Measurements from ENCODE around the gene NBEA.
A peak's percentile ranks its signal among the peaks of the same experiment; 100 is the strongest.

The NBEA gene

DNA sequence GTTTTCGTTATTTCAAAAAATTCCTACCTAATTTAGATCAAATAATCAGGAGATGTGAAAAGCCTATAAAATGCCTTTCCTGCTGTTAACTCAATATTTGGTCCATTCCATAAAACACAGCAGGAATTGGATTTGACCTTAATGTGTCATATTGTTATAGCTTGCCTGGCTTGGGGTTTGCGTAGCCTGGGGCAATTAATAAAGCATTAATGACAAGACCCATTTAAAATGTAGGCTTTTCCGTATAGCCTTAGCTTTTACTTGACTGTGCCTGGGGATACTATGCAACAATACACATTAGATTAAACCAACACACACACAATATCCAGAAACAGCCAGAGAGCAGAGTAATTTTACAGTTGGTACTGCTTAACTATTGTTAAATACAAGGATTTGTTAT, 651.6 kb downstream of the NBEA start:
- Histone ChIP-seq H3K4me1 (ENCODE audit: control insufficient read depth, insufficient read depth, low read length) (peaks cover 20% of the 10 kb centered on the region), H3K36me3 (ENCODE audit: control insufficient read depth, insufficient read depth, low read length) (no peaks in the 10 kb centered on the region), H3K9me3 (ENCODE audit: control insufficient read depth, insufficient read depth, low read length) (no peaks in the 10 kb centered on the region), H3K4me3 (ENCODE audit: low read depth, low read length) (no peak overlapping the region), H3K9ac (ENCODE audit: low read depth, low read length) (no peak overlapping the region), H3K27me3 (ENCODE audit: control insufficient read depth, insufficient read depth, low read length) (no peaks in the 10 kb centered on the region), H3K27ac (ENCODE audit: low read depth, low read length) (no peak overlapping the region)

DNA sequence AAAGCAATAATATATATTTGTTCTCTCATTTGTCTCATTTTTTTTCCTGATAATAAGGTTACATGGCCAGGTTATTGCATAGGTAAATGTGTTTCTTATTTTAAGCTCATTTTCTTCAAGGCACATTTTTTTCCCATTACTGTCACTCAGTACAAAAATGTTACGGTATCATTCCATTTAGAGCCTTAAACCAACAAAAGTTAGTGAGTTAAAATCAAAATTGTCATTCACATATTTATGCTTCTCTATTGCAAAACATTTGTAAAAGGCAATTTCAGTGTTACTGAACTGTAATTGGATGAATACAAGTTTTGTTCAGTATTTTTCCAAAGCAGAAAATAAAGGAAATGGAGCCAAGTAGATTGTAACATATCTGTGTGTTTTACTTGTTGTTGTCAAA, 652.0 kb downstream of the NBEA start:
- Histone ChIP-seq H3K36me3 (ENCODE audit: control insufficient read depth, insufficient read depth, low read length) (no peaks in the 10 kb centered on the region), H3K27ac (ENCODE audit: low read depth, low read length) (no peak overlapping the region), H3K4me1 (ENCODE audit: control insufficient read depth, insufficient read depth, low read length) (peaks cover 23% of the 10 kb centered on the region), H3K4me3 (ENCODE audit: low read depth, low read length) (no peak overlapping the region), H3K27me3 (ENCODE audit: control insufficient read depth, insufficient read depth, low read length) (no peaks in the 10 kb centered on the region), H3K9ac (ENCODE audit: low read depth, low read length) (no peak overlapping the region), H3K9me3 (ENCODE audit: control insufficient read depth, insufficient read depth, low read length) (no peaks in the 10 kb centered on the region)

GRCh38 chr13:35595181-35595580, 653.1 kb downstream of the NBEA start:
- H3K4me1 ChIP-seq (ENCODE audit: control insufficient read depth, insufficient read depth, low read length) = peaks cover 31% of the 10 kb centered on the region
- H3K36me3 ChIP-seq (ENCODE audit: control insufficient read depth, insufficient read depth, low read length) = no peaks in the 10 kb centered on the region
- no peak overlapping the region for H3K9ac ChIP-seq (ENCODE audit: low read depth, low read length)
- H3K9me3 ChIP-seq (ENCODE audit: control insufficient read depth, insufficient read depth, low read length) = no peaks in the 10 kb centered on the region
- no peak overlapping the region for H3K4me3 ChIP-seq (ENCODE audit: low read depth, low read length)
- no peak overlapping the region for H3K27ac ChIP-seq (ENCODE audit: low read depth, low read length)
- no peaks in the 10 kb centered on the region for H3K27me3 ChIP-seq (ENCODE audit: control insufficient read depth, insufficient read depth, low read length)

DNA sequence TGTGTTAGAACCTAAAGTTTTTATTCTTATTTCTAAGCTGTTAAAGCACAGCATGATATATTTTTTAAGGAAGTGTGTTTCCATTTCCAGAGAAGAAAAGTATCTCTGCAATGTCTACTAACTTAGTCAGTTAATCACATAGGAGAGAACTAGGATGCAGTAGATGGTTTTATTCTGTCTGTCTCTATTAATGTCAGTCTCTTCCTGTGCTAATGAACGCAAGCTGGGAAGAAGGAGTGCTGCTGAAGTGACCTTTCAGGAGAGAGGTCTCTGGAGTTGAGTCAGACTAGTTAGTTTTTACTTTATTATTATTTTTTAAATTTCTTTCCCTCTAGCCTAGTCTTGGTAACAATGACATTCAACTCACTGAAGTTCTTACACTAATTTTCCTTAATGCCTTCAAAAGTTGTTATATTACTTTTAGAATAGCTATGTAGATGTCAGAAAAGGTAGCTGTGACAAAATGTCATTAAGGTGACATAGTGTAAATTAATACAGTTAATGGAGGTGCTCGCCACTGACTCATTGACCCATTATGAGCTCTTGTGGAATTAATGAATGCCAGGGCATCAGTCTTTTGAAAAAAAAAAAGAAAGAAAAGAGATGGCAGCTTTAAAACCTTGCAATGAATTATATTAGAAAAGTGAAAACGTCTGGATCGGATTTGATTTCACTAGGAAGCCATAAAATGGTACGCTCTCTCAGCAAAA, 654.4 kb downstream of the NBEA start:
- Histone ChIP-seq H3K36me3 (ENCODE audit: control insufficient read depth, insufficient read depth, low read length) (no peaks in the 10 kb centered on the region), H3K4me3 (ENCODE audit: low read depth, low read length) (no peak overlapping the region), H3K9me3 (ENCODE audit: control insufficient read depth, insufficient read depth, low read length) (no peaks in the 10 kb centered on the region), H3K4me1 (ENCODE audit: control insufficient read depth, insufficient read depth, low read length) (peaks cover 31% of the 10 kb centered on the region), H3K27me3 (ENCODE audit: control insufficient read depth, insufficient read depth, low read length) (no peaks in the 10 kb centered on the region), H3K9ac (ENCODE audit: low read depth, low read length) (no peak overlapping the region), H3K27ac (ENCODE audit: low read depth, low read length) (no peak overlapping the region)

DNA sequence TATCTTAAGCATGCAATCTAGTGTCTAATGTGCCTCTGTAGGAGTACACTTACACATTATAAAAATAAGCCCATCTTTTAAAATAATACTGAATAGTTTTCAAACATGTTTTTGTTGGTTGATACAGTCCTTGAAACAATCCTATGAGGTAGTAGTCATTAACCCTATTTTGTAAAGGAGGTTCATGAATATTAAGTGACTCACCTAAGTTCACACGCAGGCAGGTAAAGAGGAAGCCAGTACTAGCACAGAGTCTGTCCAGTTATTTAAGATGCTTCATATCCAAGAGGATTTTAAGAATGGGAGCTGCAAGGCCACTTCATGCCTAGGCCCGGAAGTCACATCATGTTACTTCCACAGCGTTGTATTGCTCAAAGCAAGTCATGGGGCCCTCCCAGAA, 655.4 kb downstream of the NBEA start:
- peaks cover 23% of the 10 kb centered on the region for H3K4me1 ChIP-seq (ENCODE audit: control insufficient read depth, insufficient read depth, low read length)
- no peaks in the 10 kb centered on the region for H3K9me3 ChIP-seq (ENCODE audit: control insufficient read depth, insufficient read depth, low read length)
- no peaks in the 10 kb centered on the region for H3K36me3 ChIP-seq (ENCODE audit: control insufficient read depth, insufficient read depth, low read length)

GRCh38 chr13:35598233-35598632, 656.2 kb downstream of the NBEA start:
- no peaks in the 10 kb centered on the region for H3K36me3 ChIP-seq (ENCODE audit: control insufficient read depth, insufficient read depth, low read length)
- no peak overlapping the region for H3K9ac ChIP-seq (ENCODE audit: low read depth, low read length)
- peaks cover 15% of the 10 kb centered on the region; the same call in 1 of the 2 replicates for H3K4me1 ChIP-seq (ENCODE audit: control insufficient read depth, insufficient read depth, low read length)
- no peak overlapping the region for H3K27ac ChIP-seq (ENCODE audit: low read depth, low read length)
- no peak overlapping the region for H3K4me3 ChIP-seq (ENCODE audit: low read depth, low read length)
- H3K27me3 ChIP-seq (ENCODE audit: control insufficient read depth, insufficient read depth, low read length) = no peaks in the 10 kb centered on the region
- H3K9me3 ChIP-seq (ENCODE audit: control insufficient read depth, insufficient read depth, low read length) = no peaks in the 10 kb centered on the region

More for the DNA sequence above, 655.4 kb downstream of the NBEA start:
- Histone ChIP-seq H3K27ac (ENCODE audit: low read depth, low read length) (no peak overlapping the region), H3K9ac (ENCODE audit: low read depth, low read length) (no peak overlapping the region), H3K4me3 (ENCODE audit: low read depth, low read length) (no peak overlapping the region), H3K27me3 (ENCODE audit: control insufficient read depth, insufficient read depth, low read length) (no peaks in the 10 kb centered on the region)

GRCh38 chr13:35598790-35599369, 656.8 kb downstream of the NBEA start:
- H3K4me3 ChIP-seq (ENCODE audit: low read depth, low read length) = no peak overlapping the region
- no peak overlapping the region for H3K9ac ChIP-seq (ENCODE audit: low read depth, low read length)
- H3K36me3 ChIP-seq (ENCODE audit: control insufficient read depth, insufficient read depth, low read length) = no peaks in the 10 kb centered on the region
- H3K27me3 ChIP-seq (ENCODE audit: control insufficient read depth, insufficient read depth, low read length) = no peaks in the 10 kb centered on the region
- H3K27ac ChIP-seq (ENCODE audit: low read depth, low read length) = peak overlapping the region; percentile 57
- H3K9me3 ChIP-seq (ENCODE audit: control insufficient read depth, insufficient read depth, low read length) = no peaks in the 10 kb centered on the region
- H3K4me1 ChIP-seq (ENCODE audit: control insufficient read depth, insufficient read depth, low read length) = peaks cover 15% of the 10 kb centered on the region; the same call in 1 of the 2 replicates

DNA sequence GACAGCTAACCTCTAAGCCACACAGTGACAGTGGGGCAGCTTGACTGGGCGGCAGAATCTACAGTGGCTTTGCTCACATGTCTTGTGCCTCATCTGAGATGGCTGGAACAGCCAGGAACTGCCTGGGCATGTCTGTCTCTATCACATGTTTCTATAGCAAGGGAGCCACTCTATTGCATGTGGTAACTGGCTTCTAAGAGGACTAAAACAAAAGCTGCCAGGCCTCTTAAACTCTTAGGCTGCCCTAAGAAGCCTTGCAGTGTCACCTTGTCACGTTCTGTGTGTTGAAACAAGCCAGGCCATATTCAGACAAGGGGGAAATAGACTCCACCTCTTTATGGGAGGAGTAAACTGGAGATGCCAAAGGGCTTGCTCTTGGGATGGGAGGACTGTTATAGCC, 657.3 kb downstream of the NBEA start:
- peak overlapping the region; percentile 57 for H3K27ac ChIP-seq (ENCODE audit: low read depth, low read length)

GRCh38 chr13:35600137-35600536, 658.1 kb downstream of the NBEA start:
- H3K4me1 ChIP-seq (ENCODE audit: control insufficient read depth, insufficient read depth, low read length) = peaks cover 15% of the 10 kb centered on the region; the same call in 1 of the 2 replicates
- no peak overlapping the region for H3K9ac ChIP-seq (ENCODE audit: low read depth, low read length)
- H3K27me3 ChIP-seq (ENCODE audit: control insufficient read depth, insufficient read depth, low read length) = no peaks in the 10 kb centered on the region
- no peak overlapping the region for H3K4me3 ChIP-seq (ENCODE audit: low read depth, low read length)
- no peak overlapping the region for H3K27ac ChIP-seq (ENCODE audit: low read depth, low read length)
- H3K36me3 ChIP-seq (ENCODE audit: control insufficient read depth, insufficient read depth, low read length) = no peaks in the 10 kb centered on the region
- no peaks in the 10 kb centered on the region for H3K9me3 ChIP-seq (ENCODE audit: control insufficient read depth, insufficient read depth, low read length)

More for the DNA sequence above, 657.3 kb downstream of the NBEA start:
- Histone ChIP-seq H3K36me3 (ENCODE audit: control insufficient read depth, insufficient read depth, low read length) (no peaks in the 10 kb centered on the region), H3K4me3 (ENCODE audit: low read depth, low read length) (no peak overlapping the region), H3K9ac (ENCODE audit: low read depth, low read length) (no peak overlapping the region), H3K27me3 (ENCODE audit: control insufficient read depth, insufficient read depth, low read length) (no peaks in the 10 kb centered on the region), H3K9me3 (ENCODE audit: control insufficient read depth, insufficient read depth, low read length) (no peaks in the 10 kb centered on the region), H3K4me1 (ENCODE audit: control insufficient read depth, insufficient read depth, low read length) (peaks cover 15% of the 10 kb centered on the region; the same call in 1 of the 2 replicates)

DNA sequence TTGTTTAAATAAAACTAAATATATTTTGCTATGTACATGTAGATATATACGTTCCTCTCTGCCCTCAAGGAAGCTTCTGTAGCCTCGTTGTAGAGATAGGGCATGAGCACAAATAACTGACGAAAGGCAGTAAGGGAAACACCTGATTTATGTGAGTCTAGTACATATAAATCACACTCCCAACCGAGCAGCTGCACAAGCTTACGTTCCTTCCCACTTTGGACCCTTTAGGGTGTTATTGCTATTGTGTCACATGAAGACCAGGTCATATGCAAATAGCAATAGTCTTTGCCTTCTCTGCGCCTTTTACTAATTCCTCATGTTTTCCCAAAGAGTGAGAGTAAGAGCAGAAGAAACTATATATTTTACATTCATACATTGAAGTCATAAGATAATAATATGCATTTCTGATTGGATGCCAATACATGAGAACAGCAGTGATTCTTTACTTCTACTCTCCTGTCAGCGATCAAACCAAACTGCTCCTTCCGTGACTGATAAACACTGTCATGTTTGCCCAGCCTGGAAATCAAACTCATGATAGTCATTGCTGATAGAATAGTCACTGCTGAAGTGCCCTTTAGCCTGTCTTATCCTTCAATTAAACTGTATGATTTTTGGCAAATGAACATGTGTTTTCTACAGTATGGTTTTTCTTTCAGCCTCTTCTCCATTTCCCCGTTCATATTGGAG, 661.7 kb downstream of the NBEA start:
- H3K27me3 ChIP-seq (ENCODE audit: control insufficient read depth, insufficient read depth, low read length) = no peaks in the 10 kb centered on the region

GRCh38 chr13:35614666-35615065, 672.6 kb downstream of the NBEA start:
- H3K9me3 ChIP-seq (ENCODE audit: control insufficient read depth, insufficient read depth, low read length) = no peaks in the 10 kb centered on the region
- no peaks in the 10 kb centered on the region for H3K4me1 ChIP-seq (ENCODE audit: control insufficient read depth, insufficient read depth, low read length)
- no peak overlapping the region for H3K9ac ChIP-seq (ENCODE audit: low read depth, low read length)
- H3K27me3 ChIP-seq (ENCODE audit: control insufficient read depth, insufficient read depth, low read length) = no peaks in the 10 kb centered on the region
- no peaks in the 10 kb centered on the region for H3K36me3 ChIP-seq (ENCODE audit: control insufficient read depth, insufficient read depth, low read length)
- no peak overlapping the region for H3K27ac ChIP-seq (ENCODE audit: low read depth, low read length)
- no peak overlapping the region for H3K4me3 ChIP-seq (ENCODE audit: low read depth, low read length)

More for the DNA sequence above, 661.7 kb downstream of the NBEA start:
- H3K9ac ChIP-seq (ENCODE audit: low read depth, low read length) = no peak overlapping the region
- no peaks in the 10 kb centered on the region for H3K36me3 ChIP-seq (ENCODE audit: control insufficient read depth, insufficient read depth, low read length)
- no peak overlapping the region for H3K4me3 ChIP-seq (ENCODE audit: low read depth, low read length)
- H3K4me1 ChIP-seq (ENCODE audit: control insufficient read depth, insufficient read depth, low read length) = peaks cover 11% of the 10 kb centered on the region; the same call in 1 of the 2 replicates
- H3K9me3 ChIP-seq (ENCODE audit: control insufficient read depth, insufficient read depth, low read length) = no peaks in the 10 kb centered on the region
- H3K27ac ChIP-seq (ENCODE audit: low read depth, low read length) = no peak overlapping the region

All from HUES48 (cell line).